HG03095 (cell line): ENCODE measurements around the gene DYNLT2.
"Not testable (repeated sequence)": the region's sequence is repeated elsewhere in the genome, so short reads cannot be mapped to it uniquely, and the experiment has no call there.

ENCODE experiments used
- ATAC-seq: cut with Tn5 transposase; IDR thresholded peaks from one replicate; pipeline ENCODE4 v1.9.1; 2021; ENCODE audit warnings: moderate library complexity; ENCODE audit not compliant: unreplicated experiment

The DYNLT2 gene

DNA sequence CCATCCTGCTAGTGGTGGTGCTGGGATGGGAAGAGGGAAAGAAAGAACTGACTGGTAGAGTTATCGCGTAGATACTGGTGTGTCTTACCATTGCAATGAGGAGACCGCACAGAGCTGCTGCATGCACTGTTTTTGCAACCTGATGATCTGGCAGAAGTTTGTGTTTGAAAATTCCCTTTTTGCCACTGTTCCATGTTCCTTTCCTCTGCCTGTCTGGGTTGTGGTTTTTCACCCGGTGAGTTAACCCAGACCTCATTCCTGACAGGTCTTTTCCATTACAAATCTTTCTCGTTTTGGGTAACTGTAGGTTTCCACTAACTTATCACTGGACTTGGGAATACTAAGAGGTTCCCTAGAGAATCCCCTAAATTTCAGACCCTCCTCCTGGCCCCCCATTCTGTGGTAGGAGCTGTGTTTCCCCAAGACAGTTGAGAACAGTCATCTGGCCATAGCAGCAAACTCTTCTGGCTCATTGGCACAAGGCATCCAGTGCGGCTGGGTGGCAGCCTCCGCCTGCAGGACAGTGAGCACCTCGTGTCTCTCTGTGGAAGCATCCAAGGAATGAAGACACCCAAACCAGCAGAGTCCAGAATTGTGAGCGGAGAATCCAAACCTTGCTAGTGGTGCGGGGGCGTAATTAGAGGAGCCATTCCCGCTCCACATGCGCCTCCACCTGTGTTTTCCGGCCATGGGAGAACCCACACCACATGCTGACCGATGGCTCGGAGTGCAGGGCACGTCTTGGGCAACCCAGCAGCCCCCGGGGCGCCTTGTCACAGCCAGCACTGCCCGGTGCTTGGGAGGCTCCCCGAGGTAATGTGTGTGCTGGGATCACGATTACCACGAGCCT is 32.8 kb upstream of the DYNLT2 start:
- no peak for ATAC-seq

DNA sequence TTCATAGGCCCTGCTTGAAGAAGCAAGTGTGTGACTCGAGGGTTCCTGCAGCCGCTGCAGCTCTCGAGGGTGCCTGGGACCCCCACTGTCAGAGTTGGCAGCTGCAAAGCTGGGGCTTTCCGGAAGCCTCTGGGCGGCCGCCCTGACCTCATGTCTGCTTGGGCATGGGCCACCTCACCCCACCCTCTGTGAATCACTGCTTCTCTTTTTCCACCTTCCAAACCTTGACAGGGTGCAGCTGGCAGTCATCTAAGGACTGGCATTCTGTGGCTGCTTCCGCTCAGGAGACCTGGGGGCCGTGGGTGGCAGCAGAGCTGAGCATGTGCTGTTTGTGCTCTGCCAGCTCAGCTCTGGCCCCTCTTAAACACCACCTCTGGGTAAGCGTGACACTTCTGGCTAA is 32.0 kb upstream of the DYNLT2 start:
- ATAC-seq, result no peak

DNA sequence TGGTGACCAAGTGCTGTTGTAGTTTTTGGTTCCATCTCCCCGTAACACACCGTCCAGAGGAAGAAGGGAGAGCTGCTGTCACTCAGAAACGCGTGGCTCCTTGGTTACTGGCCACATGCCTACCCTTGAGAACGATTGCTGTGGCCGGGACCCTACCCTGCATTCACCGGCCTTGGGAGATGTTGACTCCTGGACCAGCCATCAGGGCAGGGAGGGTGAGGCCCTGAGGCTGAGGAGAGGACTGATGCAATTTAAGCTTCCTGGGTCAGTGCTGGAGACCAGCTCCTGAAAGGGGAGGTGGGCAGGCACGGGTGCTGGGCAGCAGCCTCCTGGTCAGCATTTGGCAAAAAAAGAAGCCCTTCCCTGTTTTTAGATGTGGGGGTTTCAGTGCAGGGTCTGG is 31.6 kb upstream of the DYNLT2 start:
- ATAC-seq, result no peak

DNA sequence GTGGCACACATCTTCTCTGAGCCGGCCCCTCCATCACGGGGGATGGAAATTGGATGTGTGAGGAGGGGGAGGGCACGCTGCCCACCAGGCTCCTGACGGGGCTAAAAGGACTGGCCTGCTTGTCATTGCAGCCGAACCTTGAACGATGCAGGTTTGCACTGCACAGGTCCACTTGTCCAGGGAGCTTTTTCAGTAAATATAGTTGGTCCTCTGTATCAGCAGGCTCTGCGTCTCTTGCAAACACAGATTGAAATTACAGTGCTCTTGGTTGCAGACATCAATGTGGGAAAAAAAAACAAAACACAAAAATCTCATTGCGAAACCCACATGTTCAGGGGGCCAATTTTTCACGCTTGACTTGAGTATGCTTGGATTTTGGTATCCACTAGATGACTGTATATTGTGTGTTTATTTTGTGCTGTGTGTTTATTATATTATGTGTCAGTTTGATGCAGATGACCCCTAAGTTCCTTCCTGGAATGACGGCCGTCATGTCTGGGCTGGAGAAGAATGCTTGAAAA is 29.3 kb upstream of the DYNLT2 start:
- no peak for ATAC-seq

DNA sequence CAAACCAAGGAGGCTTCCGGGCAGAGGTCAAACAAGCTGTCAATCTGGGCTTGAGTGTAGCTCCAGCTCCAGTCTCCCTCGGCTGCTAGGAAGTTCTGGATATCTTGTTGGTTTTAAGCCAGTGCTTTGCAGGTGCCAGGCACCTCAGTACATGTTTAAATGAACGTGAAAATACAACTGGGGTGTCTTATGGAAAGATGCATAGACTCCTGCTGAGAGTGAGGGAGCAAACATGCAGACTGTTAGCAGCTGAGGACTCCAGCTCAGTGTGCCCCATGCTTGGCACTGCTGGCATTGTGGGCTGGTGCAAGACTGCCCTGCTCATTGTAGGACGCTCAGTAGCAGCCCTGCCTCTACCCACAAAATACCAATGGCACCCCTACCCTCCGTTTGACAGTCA is 28.5 kb upstream of the DYNLT2 start:
- ATAC-seq, result no peak

DNA sequence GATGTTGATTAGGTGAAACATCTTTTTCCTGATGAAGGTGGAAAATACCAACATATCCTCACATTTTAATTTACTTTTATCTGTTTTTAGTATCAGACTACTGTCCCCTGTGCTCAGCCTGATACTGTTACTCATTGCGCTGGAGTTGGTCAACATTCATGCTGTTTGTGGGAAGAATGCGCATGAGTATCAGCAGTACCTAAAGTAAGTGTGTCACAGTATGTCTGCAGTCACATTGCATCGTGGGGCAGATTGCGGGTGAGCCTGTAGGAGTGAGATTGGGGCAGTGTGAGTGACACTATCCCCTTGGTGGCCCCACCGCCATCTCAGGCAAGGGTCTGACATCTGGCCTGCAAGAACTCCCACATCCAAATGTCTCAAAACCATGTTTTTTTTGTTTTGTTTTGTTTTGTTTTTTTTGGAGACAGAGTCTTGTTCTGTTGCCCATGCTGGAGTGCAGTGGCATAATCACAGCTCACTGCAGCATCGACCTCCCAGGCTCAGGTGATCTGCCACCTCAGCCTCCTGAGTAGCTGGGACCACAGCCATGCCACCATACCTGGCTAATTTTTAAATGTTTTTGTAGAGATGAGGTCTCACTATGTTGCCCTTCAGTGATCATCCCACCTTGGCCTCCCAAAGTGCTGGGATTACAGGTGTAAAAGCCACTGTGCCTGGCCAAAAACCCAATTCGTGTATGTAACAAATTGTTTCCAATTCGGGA is 27.9 kb upstream of the DYNLT2 start:
- no peak for ATAC-seq

DNA sequence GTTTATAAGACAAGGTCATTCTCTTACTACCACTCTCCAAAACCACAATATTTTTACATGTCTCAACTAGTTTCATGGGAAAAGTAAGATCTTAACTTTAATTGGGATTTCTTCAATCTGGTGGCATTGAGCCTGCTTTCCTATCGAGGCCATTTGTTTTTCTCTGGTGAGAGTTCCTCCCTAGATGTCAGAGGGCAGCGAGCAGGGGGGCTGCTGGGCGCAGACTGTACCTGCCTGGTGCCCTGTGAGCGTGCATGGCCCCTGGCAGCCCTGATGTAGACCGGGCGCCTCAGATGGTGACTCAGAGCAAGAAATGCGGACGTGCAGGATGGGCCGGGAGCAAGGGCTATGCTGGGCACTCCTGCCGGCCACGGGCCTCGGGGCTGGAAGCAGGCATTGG is 27.3 kb upstream of the DYNLT2 start:
- no peak for ATAC-seq

DNA sequence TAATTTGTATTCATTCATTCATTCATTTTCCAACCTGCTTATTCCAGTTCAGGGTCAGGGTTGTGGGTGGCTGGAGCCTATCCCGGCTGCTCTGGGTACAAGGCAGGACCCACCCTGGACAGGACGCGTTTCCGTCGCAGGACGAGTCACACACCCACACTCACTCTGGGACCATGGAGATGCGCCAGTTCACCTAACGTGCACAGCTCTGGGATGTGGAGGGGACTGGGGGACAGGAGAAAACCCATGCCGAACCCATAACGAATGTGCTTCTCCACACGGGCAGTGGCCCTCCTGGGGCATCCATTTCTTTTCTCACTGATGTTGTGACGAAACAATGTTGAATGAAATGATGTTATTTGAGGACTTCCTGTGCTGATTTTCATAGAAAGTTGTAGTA is 26.5 kb upstream of the DYNLT2 start:
- ATAC-seq, result no peak

DNA sequence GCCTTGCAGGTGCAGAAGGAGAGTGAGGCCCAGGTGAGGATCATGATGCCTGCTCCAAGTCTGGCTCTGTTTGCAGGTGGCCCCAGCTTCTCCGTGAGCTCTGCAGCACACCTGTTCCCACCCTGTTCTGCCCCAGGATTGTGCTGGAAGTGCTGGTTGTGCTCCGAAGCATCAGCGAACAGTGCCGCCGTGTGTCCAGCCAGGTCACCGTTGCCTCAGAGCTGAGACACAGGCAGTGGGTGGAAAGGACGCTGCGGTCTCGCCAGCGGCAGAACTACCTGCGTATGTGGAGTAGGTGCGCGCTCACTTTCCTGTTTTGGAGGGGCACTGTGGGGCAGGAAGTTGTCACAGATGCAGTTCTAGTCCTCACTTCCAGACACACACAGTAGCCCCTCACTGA is 25.0 kb upstream of the DYNLT2 start:
- ATAC-seq, result no peak

DNA sequence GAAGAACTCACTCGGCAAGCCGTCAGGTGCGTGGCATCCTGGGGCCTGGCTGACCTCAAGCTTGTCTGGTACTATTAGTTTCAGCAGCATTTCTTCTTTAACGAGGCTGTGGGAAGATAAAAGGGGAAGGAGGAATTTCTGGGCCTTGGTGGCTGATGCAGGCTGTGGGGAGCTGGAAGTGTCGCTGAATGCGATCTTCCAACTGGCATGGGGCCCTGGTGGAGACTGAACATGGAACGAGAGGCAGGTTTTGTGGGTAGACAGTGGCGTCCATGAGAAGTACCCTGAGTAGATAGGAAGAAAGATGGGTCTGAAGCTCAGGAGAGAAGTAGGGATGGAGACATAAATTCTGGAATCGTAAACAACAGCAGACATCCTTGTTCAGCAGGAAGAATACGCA is 23.9 kb upstream of the DYNLT2 start:
- ATAC-seq, result no peak

DNA sequence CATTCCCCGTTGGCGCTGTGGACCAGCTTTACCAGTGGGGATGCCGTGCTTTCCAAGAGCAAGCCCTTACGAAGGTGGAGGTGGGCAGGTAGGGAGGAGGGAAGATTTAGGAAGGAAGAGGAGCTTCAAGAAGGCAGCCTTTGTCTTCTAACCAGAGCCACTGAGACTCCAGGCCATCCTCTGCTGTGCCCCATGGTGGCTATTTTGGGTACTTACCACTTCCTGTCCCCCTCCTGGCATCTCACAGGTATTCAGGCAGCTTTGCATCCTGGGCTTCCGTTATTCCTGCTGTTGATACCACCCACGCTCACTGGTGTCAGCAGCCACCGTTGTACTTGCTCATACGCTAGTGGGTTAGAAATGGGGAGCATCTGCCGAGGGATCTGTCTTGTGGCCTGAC is 23.0 kb upstream of the DYNLT2 start:
- no peak for ATAC-seq

DNA sequence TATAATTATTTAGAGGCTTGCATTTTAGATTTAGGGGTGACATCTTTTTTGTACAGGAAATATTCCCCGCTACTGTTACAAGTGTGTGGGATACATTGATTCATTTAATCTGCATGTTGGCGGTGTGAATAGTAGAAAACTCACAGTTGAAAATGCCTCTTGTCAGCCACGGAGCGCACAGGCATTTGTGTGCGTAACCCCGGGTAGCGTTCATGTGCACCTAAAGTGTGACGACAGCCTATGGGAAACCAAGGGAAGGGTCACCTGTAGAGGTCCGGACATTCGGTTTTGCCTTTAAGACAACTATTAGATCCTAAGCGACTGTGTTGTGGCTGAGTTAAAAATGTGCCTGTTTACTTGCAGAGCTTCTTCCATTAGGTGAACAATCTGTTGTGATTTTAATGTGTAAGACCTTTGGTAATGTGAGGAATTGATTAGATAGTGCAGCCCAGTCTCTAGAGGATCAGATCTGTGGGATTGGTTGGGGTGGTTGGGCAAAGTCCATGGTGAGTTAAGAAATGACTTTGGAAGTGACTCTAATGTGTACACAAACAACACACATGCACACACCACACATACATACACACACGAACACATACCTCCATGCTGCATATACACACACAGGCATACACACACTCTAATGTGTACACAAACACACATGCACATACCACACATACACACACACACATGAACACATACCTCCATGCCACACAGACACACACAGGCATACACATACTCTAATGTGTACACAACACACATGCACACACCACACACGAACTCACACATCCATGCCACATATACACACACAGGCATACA is 15.8 kb upstream of the DYNLT2 start:
- no peak for ATAC-seq

DNA sequence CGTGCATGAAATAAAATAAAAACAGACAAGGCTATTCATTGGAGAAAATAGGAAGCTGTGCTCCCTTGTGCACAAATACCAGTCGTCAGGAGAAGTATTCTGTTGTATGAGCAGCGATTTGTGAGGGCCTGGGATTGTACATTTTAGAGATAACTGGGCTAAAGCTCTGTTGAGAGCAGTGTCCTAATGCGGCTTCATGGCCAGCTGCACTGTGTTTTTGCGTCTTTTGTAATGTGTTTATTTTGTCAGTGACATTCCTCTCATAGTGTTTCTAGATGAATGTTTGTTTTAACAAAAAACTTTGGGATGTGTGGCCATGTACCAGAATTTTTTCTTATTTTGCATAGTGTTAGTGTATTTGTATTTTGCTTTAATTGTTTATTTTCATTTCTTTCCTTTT is 14.9 kb upstream of the DYNLT2 start:
- ATAC-seq, result no peak

DNA sequence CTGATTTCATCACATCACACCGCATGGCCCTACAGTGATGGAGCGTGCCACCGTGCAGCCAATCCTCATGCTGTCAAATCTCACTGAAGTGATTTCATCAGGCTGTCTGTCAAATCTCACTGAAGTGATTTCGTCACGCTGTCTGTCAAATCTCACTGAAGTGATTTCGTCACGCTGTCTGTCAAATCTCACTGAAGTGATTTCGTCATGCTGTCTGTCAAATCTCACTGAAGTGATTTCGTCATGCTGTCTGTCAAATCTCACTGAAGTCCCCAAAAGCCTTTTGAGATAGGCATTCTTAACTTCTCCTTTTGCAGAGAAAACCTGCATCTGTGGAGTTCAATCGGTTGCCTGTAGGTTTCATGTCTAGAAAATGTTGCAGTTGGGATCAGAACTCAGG is 14.4 kb upstream of the DYNLT2 start:
- ATAC-seq, result not testable (repeated sequence)

DNA sequence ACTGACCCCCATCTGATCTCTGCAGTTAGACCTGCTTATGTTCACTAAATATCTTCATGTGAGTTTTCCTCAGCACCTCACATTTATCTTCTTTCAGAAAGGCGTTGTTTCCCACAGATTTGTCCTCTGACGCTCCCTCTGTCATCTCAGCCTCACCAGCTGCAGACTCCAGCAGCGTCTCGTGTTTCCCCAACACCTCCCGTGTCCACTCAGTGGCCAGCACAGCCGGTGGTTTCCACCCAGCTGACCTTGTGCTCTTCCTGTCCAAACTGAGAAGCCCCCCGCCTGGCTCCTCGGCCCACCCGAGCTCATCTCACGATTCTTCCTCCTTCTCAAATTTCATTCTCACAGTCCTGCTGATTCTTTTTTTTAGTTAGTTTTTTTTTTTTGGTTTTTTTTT is 12.5 kb upstream of the DYNLT2 start:
- no peak for ATAC-seq

DNA sequence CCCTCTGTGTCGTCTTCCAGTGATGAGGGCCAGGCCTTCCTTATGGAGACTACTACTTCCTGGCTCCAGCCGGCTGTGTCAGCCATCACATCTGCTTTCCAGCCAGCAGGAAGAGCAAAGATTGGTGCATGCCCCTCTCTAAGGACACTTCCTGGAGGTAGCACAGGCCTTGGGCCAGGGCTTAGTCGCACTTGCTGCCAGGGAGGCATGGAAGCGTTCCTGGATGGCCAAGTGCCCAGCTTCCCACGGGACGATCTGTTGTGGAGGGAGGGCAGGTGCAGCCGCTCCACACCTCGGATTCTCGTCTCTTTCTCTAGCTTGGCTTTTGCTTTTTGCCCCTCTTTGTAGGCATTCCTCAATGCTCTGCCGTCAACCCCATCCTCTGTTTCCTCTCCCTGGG is 11.9 kb upstream of the DYNLT2 start:
- ATAC-seq, result no peak

DNA sequence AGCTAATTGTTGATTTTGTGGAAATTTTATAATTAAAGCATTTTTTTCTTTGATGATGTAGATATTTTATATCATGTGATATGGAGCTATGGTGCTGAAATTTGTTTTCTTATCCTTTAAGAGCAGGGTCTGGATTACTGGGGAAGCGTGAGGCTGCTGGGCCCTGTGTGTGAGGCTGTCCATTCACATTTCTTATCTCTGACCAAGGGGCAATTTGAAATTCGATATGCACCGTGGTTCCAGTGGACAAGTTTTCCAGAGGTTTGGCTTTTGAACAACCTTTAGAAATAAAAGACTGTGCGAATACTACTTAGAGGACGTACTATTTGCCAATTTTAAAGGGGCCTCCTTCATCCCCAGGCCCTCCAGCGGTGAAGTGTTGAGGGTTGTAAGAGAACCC is 3.8 kb upstream of the DYNLT2 start:
- no peak for ATAC-seq

DNA sequence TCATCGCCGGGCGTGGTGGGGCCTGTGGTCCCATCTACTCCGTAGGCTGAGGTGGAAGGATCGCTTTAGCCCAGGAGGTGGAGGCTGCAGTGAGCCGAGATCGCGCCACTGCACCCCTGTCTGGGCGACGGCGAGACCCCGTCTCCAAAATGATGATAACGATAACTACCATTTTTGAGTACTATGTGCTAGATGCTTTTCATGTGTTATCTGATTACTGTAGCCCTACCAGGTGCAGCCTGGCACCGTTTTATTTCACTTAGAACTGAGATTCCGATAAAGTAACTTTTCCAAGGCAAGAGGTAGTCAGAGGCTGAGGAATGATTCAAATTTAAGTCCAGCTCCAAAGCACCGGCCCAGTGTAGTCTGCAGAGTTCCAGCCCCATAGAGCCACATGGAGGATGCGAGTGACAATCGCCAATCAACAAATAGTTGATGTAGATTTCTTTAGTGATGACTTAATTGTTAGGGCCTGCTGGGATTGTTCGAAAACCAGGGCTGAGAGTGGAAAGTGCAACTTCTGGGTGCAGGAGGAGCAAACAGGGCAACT is 777 bp upstream of the DYNLT2 start:
- ATAC-seq, result no peak

DNA sequence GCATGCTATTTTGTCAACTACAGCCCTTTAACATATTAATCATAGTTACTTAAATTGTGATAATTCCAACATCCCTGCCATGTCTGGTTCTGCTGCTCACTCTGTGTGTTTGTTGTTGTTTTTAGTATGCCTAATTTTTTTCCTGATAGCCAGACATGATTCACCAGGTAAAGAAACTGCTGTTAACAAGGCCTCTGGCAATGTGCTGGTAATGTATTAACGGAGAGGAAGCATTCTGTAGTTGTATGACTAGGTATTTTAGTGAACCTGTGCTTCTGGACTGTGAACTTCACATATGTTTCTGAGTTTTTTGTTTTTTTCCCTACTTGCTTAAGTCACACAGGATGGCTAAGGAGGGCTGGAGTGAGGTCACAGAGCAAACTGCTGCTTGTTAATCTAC is 4.8 kb downstream of the DYNLT2 start:
- no peak for ATAC-seq

DNA sequence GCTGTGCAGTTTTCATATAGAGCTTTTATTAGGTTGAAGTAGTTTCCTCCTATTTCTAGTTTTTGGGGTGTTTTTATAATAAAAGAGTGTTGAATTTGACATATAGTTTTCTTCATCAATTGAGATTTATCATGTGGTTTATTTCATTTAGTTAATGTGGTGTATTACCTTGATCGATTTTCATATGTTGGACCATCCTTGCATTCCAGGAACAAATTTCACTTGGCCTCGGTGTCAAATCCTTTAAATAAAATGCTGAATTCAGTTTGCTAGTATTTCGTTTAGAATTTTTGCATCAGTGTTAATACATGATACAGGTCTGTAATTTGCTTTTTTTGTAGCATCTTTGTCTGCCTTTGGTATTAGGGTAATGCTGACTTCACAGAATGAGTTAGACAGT is 6.0 kb downstream of the DYNLT2 start:
- ATAC-seq, result no peak

DNA sequence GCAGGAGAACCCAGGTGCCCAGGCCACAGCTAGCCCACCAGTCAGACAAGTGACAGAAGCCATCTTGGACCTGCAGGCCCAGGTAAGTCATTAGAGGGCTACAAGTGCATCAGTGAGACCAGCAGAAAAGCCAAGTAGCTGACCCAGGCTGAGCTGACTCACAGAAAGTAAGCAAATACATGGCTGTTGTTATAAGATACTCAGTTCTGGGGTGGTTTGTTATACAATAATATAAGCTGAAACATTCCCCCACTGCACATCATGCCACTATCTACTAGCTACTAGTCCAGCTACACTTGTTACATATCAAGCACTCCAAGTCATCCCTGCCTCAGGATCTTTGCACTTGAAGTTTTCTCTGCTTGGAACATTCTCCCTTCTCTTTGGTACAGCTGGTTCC is 10.0 kb downstream of the DYNLT2 start:
- ATAC-seq, result no peak
